ENCODE data around the gene LRRC18.
A peak's percentile ranks its signal among the peaks of the same experiment; 100 is the strongest.

The LRRC18 gene

DNA sequence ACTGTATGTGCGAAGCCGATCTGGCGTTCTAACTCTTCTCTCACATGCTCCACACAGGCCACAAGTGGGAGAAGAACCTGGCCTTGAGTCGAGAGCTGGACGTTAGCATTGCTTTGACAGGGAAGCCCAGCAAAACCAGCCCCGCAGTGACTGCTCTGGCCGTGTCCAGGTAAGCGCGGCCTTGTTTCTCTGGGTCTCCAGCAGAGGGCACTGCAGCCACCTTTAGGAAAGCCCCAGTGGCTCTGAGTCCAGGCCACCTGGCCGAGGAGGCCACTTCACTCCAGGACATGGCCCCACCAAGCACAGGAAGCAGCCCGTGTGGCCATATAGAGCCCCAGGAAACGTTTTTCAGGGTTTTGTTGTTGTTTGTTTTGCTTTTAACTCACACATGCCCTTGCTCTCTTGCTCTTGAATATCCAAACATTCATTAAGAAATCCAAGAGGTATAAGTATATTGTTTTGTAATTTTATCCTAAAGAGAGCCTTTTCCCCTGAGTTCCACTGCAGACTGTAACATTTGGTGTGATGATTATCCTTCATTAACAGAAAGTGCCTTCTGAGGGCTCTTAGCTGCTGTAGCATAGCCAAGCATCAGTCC, 41.8 kb upstream of the LRRC18 start:
- DNase-seq (ENCODE audit: low spot score): no peak
- Histone ChIP-seq H3K27me3 (ENCODE audit: insufficient read depth, poor library complexity, severe bottlenecking) (no peaks in the 10 kb centered on the region), H3K9me3 (ENCODE audit: severe bottlenecking) (no peaks in the 10 kb centered on the region), H3K27ac (ENCODE audit: poor library complexity, severe bottlenecking) (no peak overlapping the region), H3K4me1 (ENCODE audit: insufficient read depth, poor library complexity, severe bottlenecking) (no peaks in the 10 kb centered on the region), H3K4me3 (ENCODE audit: severe bottlenecking) (no peak overlapping the region), H3K36me3 (ENCODE audit: low read depth) (no peaks in the 10 kb centered on the region)
- TF ChIP-seq, protein P1, sequence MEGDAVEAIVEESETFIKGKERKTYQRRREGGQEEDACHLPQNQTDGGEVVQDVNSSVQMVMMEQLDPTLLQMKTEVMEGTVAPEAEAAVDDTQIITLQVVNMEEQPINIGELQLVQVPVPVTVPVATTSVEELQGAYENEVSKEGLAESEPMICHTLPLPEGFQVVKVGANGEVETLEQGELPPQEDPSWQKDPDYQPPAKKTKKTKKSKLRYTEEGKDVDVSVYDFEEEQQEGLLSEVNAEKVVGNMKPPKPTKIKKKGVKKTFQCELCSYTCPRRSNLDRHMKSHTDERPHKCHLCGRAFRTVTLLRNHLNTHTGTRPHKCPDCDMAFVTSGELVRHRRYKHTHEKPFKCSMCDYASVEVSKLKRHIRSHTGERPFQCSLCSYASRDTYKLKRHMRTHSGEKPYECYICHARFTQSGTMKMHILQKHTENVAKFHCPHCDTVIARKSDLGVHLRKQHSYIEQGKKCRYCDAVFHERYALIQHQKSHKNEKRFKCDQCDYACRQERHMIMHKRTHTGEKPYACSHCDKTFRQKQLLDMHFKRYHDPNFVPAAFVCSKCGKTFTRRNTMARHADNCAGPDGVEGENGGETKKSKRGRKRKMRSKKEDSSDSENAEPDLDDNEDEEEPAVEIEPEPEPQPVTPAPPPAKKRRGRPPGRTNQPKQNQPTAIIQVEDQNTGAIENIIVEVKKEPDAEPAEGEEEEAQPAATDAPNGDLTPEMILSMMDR (IDR thresholded peaks at IDR 0.05; ENCODE audit: poor library complexity, severe bottlenecking): peak; percentile 75
- peak; percentile 71; the same call in 2 of the 3 replicates for ATAC-seq (ENCODE audit: low read depth)

DNA sequence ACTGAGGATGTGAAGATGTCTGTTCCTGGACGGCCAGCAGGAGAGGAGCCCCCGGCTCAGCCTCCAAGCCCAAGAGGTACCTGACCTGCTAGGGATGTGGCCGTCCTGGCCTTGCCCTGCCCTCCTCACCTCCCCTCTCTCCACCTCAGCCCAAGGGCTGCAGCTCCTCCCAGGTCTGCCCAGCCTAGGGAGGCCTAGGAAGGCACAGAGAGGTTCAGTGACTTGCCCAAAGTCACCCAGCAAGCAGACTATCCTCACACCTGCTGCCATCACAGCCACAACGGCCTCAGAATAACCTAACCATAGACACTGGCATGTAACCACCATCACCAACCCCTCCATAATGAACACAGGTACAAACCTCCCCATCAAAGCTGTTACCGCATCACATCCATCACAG, 38.7 kb upstream of the LRRC18 start:
- Histone ChIP-seq H3K4me1 (ENCODE audit: insufficient read depth, poor library complexity, severe bottlenecking) (no peaks in the 10 kb centered on the region), H3K36me3 (ENCODE audit: low read depth) (no peaks in the 10 kb centered on the region), H3K4me3 (ENCODE audit: severe bottlenecking) (no peak overlapping the region), H3K27ac (ENCODE audit: poor library complexity, severe bottlenecking) (no peak overlapping the region), H3K27me3 (ENCODE audit: insufficient read depth, poor library complexity, severe bottlenecking) (no peaks in the 10 kb centered on the region), H3K9me3 (ENCODE audit: severe bottlenecking) (no peaks in the 10 kb centered on the region)
- TF ChIP-seq, protein P1 (IDR thresholded peaks at IDR 0.05; ENCODE audit: poor library complexity, severe bottlenecking): no peak
- no peak for DNase-seq (ENCODE audit: low spot score)
- no peak for ATAC-seq (ENCODE audit: low read depth)

DNA sequence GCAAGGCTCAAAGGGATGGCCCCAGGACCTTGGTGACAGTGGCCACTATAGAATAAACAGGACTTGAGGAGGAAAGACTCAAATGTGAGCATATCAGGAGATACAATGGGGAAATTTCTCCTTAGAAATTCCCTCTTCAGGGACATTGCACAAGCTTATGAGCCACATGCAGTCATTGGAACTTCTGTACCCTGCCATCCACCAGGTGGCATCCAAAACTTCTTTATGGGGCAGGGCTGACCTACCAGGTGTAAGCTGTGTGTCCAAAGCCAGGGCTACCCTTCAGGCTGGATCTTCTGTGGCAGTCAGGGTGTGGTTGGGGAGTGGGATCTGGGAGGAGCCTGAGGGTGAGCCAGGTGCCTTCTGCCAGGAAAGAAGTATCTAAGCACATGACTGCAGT, 36.6 kb upstream of the LRRC18 start:
- Histone ChIP-seq H3K27me3 (ENCODE audit: insufficient read depth, poor library complexity, severe bottlenecking) (no peaks in the 10 kb centered on the region), H3K36me3 (ENCODE audit: low read depth) (no peaks in the 10 kb centered on the region), H3K4me3 (ENCODE audit: severe bottlenecking) (no peak overlapping the region), H3K9me3 (ENCODE audit: severe bottlenecking) (no peaks in the 10 kb centered on the region), H3K27ac (ENCODE audit: poor library complexity, severe bottlenecking) (no peak overlapping the region), H3K4me1 (ENCODE audit: insufficient read depth, poor library complexity, severe bottlenecking) (no peaks in the 10 kb centered on the region)
- ATAC-seq (ENCODE audit: low read depth): peak; percentile 36; the same call in 1 of the 3 replicates
- TF ChIP-seq, protein P1 (IDR thresholded peaks at IDR 0.05; ENCODE audit: poor library complexity, severe bottlenecking): no peak
- DNase-seq (ENCODE audit: low spot score): no peak

DNA sequence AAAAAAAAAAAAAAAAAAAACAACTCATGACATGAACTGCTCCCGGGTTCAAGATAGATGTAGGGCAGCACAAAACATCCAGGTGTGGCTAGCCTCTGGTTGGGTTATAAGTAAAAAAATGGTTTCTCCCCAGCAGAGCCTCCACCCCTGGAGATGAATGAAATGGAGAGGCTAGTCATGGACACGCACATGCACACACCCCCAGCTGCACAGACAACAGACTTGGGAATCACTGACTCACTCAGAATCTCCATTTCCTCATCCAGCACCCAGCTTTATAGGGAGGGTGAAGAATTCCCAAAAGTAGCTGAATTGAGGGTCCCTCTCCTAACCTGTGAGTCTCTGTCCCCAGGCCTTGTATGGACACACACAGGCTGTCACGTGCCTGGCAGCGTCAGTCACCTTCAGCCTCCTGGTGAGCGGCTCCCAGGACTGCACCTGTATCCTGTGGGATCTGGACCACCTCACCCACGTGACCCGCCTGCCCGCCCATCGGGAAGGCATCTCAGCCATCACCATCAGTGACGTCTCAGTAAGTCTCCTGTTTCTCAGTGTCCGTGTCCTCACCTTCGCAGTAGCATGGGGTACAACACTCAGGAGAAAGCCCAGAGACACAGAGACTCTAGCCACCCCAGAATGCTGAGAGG, 35.0 kb upstream of the LRRC18 start:
- Histone ChIP-seq H3K9me3 (ENCODE audit: severe bottlenecking) (no peaks in the 10 kb centered on the region), H3K27ac (ENCODE audit: poor library complexity, severe bottlenecking) (no peak overlapping the region), H3K27me3 (ENCODE audit: insufficient read depth, poor library complexity, severe bottlenecking) (no peaks in the 10 kb centered on the region), H3K4me3 (ENCODE audit: severe bottlenecking) (no peak overlapping the region), H3K36me3 (ENCODE audit: low read depth) (no peaks in the 10 kb centered on the region), H3K4me1 (ENCODE audit: insufficient read depth, poor library complexity, severe bottlenecking) (no peaks in the 10 kb centered on the region)
- ATAC-seq (ENCODE audit: low read depth) (no peak), DNase-seq (ENCODE audit: low spot score) (no peak)
- TF ChIP-seq, protein P1 (IDR thresholded peaks at IDR 0.05; ENCODE audit: poor library complexity, severe bottlenecking): no peak

DNA sequence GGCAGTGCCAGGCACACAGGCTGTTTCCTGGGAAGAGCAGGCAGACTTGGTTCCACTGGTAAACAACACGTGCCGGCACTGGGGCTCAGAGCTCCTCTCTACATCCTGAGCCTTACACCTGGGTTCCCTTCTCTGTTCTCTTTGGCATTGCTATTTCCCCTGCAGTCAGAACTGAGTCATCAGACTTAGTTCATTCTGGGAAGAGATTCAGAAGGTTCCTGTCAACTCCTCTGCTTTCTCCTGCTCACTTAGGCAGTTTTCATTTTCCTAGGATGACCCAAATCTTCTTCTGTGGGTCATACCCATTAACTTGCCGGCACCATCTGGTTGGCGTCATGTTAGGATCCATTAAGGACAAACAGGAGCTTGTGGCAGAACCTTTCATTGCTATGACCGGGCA, 33.4 kb upstream of the LRRC18 start:
- H3K9me3 ChIP-seq (ENCODE audit: severe bottlenecking): no peaks in the 10 kb centered on the region
- no peaks in the 10 kb centered on the region for H3K4me1 ChIP-seq (ENCODE audit: insufficient read depth, poor library complexity, severe bottlenecking)
- TF ChIP-seq, protein P1 (IDR thresholded peaks at IDR 0.05; ENCODE audit: poor library complexity, severe bottlenecking): no peak
- H3K36me3 ChIP-seq (ENCODE audit: low read depth): no peaks in the 10 kb centered on the region
- ATAC-seq (ENCODE audit: low read depth): no peak
- no peak overlapping the region for H3K4me3 ChIP-seq (ENCODE audit: severe bottlenecking)
- H3K27me3 ChIP-seq (ENCODE audit: insufficient read depth, poor library complexity, severe bottlenecking): no peaks in the 10 kb centered on the region
- H3K27ac ChIP-seq (ENCODE audit: poor library complexity, severe bottlenecking): no peak overlapping the region
- DNase-seq (ENCODE audit: low spot score): no peak

Data from RWPE2 (cell line).